Measurements from ENCODE around the gene TMEM270.

- TF ChIP-seq POLR2A (IDR thresholded peaks at IDR 0.05; ENCODE audit: extremely low read depth, insufficient read length) (no peak), CTCF (IDR thresholded peaks at IDR 0.05; ENCODE audit: low read depth, low read length) (no peak), MAX (IDR thresholded peaks at IDR 0.05; ENCODE audit: low read depth, low read length) (no peak)
Observed at GRCh38 chr7:73885975-73886798, 25.2 kb downstream of the TMEM270 start.
